Activated CD4-positive, alpha-beta memory T cell treated with anti-CD3 and anti-CD28 coated beads, Interleukin-2, amount 10 ng/mL, durations not matched to agents 7 days and 5 days (primary cell): ENCODE results near the gene CCND1. TPM values are rescaled to one million over a fixed set of nuclear protein-coding genes. Genes with fewer than 3 reads are reported as not detected.

Experiments used
- CTCF ChIA-PET: fragments of 350-600 bp; sonication (Branson Sonifier 250); formaldehyde crosslinking; loops from one replicate; lab custom pipeline; 2021; ENCODE audit warnings: antibody characterized with exemption, inconsistent platforms; lab: Charles Lee
- POLR2A ChIA-PET: fragments of 350-600 bp; sonication (Branson Sonifier 250); formaldehyde crosslinking; loops from one replicate; lab custom pipeline; 2021; ENCODE audit warnings: antibody characterized with exemption; lab: Charles Lee
- DNase-seq: peaks from one replicate; pipeline ENCODE4 v3.0.0-alpha.2; 2020
- H3K27ac Mint-ChIP-seq: one replicate; pipeline ENCODE4 v1.8.0; 2021; ENCODE audit warnings: mild to moderate bottlenecking, mixed read lengths
- H3K27me3 Mint-ChIP-seq: one replicate; pipeline ENCODE4 v1.8.0; 2021; ENCODE audit warnings: mixed read lengths
- H3K36me3 Mint-ChIP-seq: one replicate; pipeline ENCODE4 v1.8.0; 2021; ENCODE audit warnings: low read depth, mixed read lengths
- H3K4me1 Mint-ChIP-seq: one replicate; pipeline ENCODE4 v1.8.0; 2021; ENCODE audit warnings: mixed read lengths
- H3K4me3 Mint-ChIP-seq: one replicate; pipeline ENCODE4 v1.8.0; 2021; ENCODE audit warnings: mild to moderate bottlenecking, mixed read lengths
- H3K9me3 Mint-ChIP-seq: one replicate; pipeline ENCODE4 v1.8.0; 2021; ENCODE audit warnings: mixed read lengths
- total RNA-seq, 2 experiments: library from RNA; stranded (reverse); gene quantifications; one replicate each; pipeline ENCODE4 v1.2.3, GENCODE V29; 2021

The CCND1 gene
- under 1 TPM; 0.05 to 0.08 TPM for total RNA-seq

GRCh38 chr11:69640995-69641581, at the start of gene CCND1:
Gene CCND1, plus strand, starts transcription at chr11:69641156. Its CDS starts 158 bp downstream, at chr11:69641314.
- peak within 1 kb of the TSS; percentile 8 for H3K27ac Mint-ChIP-seq
- CTCF ChIA-PET = no interaction called here
- H3K27me3 Mint-ChIP-seq = peaks cover 44% of the 10 kb centered on the region
- no peaks in the 10 kb centered on the region for H3K9me3 Mint-ChIP-seq
- H3K4me3 Mint-ChIP-seq = peak within 1 kb of the TSS; percentile 53
- H3K4me1 Mint-ChIP-seq = peaks cover 23% of the 10 kb centered on the region
- no peaks in the 10 kb centered on the region for H3K36me3 Mint-ChIP-seq
- POLR2A ChIA-PET = no interaction called here
- no peak for DNase-seq

GRCh38 chr11:69592986-69593650, 47.8 kb upstream of the CCND1 start:
- no peak overlapping the region for H3K4me3 Mint-ChIP-seq
- CTCF ChIA-PET = no interaction called here
- no peaks in the 10 kb centered on the region for H3K4me1 Mint-ChIP-seq
- no peaks in the 10 kb centered on the region for H3K9me3 Mint-ChIP-seq
- H3K36me3 Mint-ChIP-seq = no peaks in the 10 kb centered on the region
- peaks cover 3% of the 10 kb centered on the region for H3K27me3 Mint-ChIP-seq
- H3K27ac Mint-ChIP-seq = no peak overlapping the region
- no peak for DNase-seq
- POLR2A ChIA-PET = no interaction called here

- ChIA-PET POLR2A (no interaction called here), CTCF (no interaction called here)
- Mint-ChIP-seq H3K9me3 (no peaks in the 10 kb centered on the region), H3K36me3 (no peaks in the 10 kb centered on the region), H3K27me3 (no peaks in the 10 kb centered on the region), H3K4me3 (no peak overlapping the region), H3K27ac (no peak overlapping the region), H3K4me1 (no peaks in the 10 kb centered on the region)
- DNase-seq = no peak
Measured at GRCh38 chr11:69593851-69594250, 47.1 kb upstream of the CCND1 start.

DNA sequence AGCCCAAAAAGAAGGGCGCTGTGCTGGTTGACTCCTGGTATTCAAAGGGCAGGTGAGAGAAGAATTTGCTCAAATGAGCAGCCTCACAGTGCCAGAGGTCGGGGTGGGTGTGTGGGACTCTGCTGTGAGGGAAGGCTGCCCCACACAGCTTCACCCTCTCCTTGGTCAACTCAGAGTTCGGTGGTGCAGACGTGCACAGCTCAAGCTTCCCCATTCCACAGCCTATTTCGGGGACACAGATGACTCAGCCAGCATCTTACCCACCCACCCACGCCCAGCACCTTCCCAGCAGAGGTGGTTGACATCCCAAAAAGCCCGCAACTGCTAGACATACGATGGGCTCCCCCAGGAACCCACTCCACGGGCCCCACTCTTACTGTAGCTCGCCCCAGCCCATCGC, 46.5 kb upstream of the CCND1 start:
- ChIA-PET POLR2A (no interaction called here), CTCF (no interaction called here)
- Mint-ChIP-seq H3K27ac (no peak overlapping the region), H3K4me3 (no peak overlapping the region), H3K27me3 (no peaks in the 10 kb centered on the region), H3K4me1 (no peaks in the 10 kb centered on the region), H3K36me3 (no peaks in the 10 kb centered on the region), H3K9me3 (no peaks in the 10 kb centered on the region)
- no peak for DNase-seq

GRCh38 chr11:69595805-69596665, 44.9 kb upstream of the CCND1 start:
- H3K27ac Mint-ChIP-seq = no peak overlapping the region
- H3K4me1 Mint-ChIP-seq = no peaks in the 10 kb centered on the region
- H3K27me3 Mint-ChIP-seq = no peaks in the 10 kb centered on the region
- H3K9me3 Mint-ChIP-seq = no peaks in the 10 kb centered on the region
- DNase-seq = no peak
- H3K4me3 Mint-ChIP-seq = no peak overlapping the region
- H3K36me3 Mint-ChIP-seq = no peaks in the 10 kb centered on the region
- CTCF ChIA-PET = no interaction called here
- POLR2A ChIA-PET = no interaction called here

GRCh38 chr11:69598147-69598546, 42.8 kb upstream of the CCND1 start:
- Mint-ChIP-seq H3K9me3 (no peaks in the 10 kb centered on the region), H3K27me3 (peaks cover 2% of the 10 kb centered on the region), H3K27ac (no peak overlapping the region), H3K4me3 (no peak overlapping the region), H3K36me3 (no peaks in the 10 kb centered on the region), H3K4me1 (no peaks in the 10 kb centered on the region)
- POLR2A ChIA-PET = no interaction called here
- CTCF ChIA-PET = no interaction called here
- DNase-seq = no peak

GRCh38 chr11:69599502-69599901, 41.5 kb upstream of the CCND1 start:
- no peaks in the 10 kb centered on the region for H3K36me3 Mint-ChIP-seq
- ChIA-PET POLR2A (no interaction called here), CTCF (no interaction called here)
- H3K27ac Mint-ChIP-seq = no peak overlapping the region
- H3K27me3 Mint-ChIP-seq = peaks cover 5% of the 10 kb centered on the region
- no peaks in the 10 kb centered on the region for H3K4me1 Mint-ChIP-seq
- H3K4me3 Mint-ChIP-seq = no peak overlapping the region
- H3K9me3 Mint-ChIP-seq = no peaks in the 10 kb centered on the region
- no peak for DNase-seq

DNA sequence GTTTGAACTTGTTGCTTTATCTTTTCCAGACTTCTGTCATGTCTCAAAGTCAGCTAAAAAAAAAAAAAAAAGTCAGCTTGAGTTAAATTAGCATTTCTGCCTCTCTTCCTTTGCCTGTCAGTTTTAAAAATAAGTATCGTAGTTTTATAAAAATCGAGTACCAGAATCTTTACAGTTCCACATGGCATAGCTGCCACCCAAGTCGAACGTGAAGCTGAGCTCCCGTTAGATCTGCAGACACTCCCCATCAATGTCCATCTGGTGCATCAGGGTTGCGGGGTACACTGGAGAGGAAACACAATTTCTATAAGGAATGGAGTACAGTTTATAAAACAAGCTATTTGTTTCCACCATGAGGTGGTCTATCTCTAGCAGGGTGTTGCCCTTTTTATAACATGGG, 41.0 kb upstream of the CCND1 start:
- ChIA-PET POLR2A (no interaction called here), CTCF (no interaction called here)
- no peaks in the 10 kb centered on the region for H3K36me3 Mint-ChIP-seq
- no peak overlapping the region for H3K27ac Mint-ChIP-seq
- no peaks in the 10 kb centered on the region for H3K9me3 Mint-ChIP-seq
- no peak overlapping the region for H3K4me3 Mint-ChIP-seq
- no peak for DNase-seq
- H3K4me1 Mint-ChIP-seq = no peaks in the 10 kb centered on the region
- H3K27me3 Mint-ChIP-seq = peaks cover 5% of the 10 kb centered on the region

GRCh38 chr11:69601011-69601975, 39.7 kb upstream of the CCND1 start:
- Mint-ChIP-seq H3K9me3 (no peaks in the 10 kb centered on the region), H3K27me3 (peaks cover 5% of the 10 kb centered on the region)
- CTCF ChIA-PET = no interaction called here

GRCh38 chr11:69603111-69603836, 37.7 kb upstream of the CCND1 start:
- POLR2A ChIA-PET = no interaction called here
- CTCF ChIA-PET = no interaction called here
- H3K27me3 Mint-ChIP-seq = peaks cover 8% of the 10 kb centered on the region
- DNase-seq = no peak
- H3K4me1 Mint-ChIP-seq = no peaks in the 10 kb centered on the region
- no peaks in the 10 kb centered on the region for H3K9me3 Mint-ChIP-seq
- no peak overlapping the region for H3K27ac Mint-ChIP-seq
- H3K36me3 Mint-ChIP-seq = no peaks in the 10 kb centered on the region
- no peak overlapping the region for H3K4me3 Mint-ChIP-seq

More at GRCh38 chr11:69601011-69601975, 39.7 kb upstream of the CCND1 start:
- POLR2A ChIA-PET = no interaction called here
- H3K4me1 Mint-ChIP-seq = no peaks in the 10 kb centered on the region
- no peak overlapping the region for H3K27ac Mint-ChIP-seq
- H3K36me3 Mint-ChIP-seq = no peaks in the 10 kb centered on the region
- H3K4me3 Mint-ChIP-seq = no peak overlapping the region
- DNase-seq = no peak

- no peak overlapping the region for H3K4me3 Mint-ChIP-seq
- ChIA-PET POLR2A (no interaction called here), CTCF (no interaction called here)
- no peaks in the 10 kb centered on the region for H3K36me3 Mint-ChIP-seq
- peaks cover 12% of the 10 kb centered on the region for H3K27me3 Mint-ChIP-seq
- no peaks in the 10 kb centered on the region for H3K4me1 Mint-ChIP-seq
- no peaks in the 10 kb centered on the region for H3K9me3 Mint-ChIP-seq
- DNase-seq = no peak
- H3K27ac Mint-ChIP-seq = no peak overlapping the region
Measured at GRCh38 chr11:69604055-69604454, 36.9 kb upstream of the CCND1 start.

DNA sequence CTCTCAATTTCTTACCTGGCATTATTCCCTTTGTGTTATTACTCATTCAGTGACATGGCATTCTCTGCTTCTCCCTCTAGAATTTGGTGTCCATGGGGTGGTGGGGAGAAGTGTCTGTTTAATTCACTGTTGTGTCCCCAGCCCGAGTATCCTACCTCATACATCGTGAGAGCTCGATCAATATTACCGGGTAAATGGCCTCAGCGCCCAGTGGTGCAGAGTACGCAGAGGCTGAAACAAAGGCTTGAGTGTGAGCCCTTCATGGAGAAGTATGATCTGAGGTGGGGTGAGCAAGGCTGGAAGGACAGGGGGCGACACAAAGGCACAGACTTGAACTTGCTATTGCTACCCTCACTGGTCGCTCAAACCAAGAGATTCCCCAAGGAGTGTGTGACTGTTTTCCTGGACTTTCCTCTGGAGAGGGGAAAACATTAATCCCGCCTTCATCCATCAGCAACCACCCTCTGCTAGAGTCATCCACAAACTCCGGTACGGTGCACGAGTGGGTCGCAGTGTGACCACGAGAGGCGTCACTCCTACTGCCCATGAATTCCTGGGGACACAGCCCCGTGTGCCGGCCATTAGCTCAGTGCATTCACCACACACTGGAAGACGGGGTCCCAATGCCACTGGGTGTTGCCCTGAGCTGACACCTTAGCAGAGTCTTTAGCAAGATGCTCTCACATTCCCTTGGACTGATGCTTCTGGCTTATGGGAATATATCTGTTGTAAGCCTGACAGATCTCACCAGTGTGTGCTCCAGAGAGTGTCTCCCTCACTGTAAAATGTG, 35.0 kb upstream of the CCND1 start:
- H3K4me1 Mint-ChIP-seq = no peaks in the 10 kb centered on the region
- no peaks in the 10 kb centered on the region for H3K9me3 Mint-ChIP-seq
- no peak for DNase-seq
- no peak overlapping the region for H3K27ac Mint-ChIP-seq
- no peak overlapping the region for H3K4me3 Mint-ChIP-seq
- H3K27me3 Mint-ChIP-seq = peaks cover 15% of the 10 kb centered on the region
- ChIA-PET CTCF (no interaction called here), POLR2A (no interaction called here)
- H3K36me3 Mint-ChIP-seq = no peaks in the 10 kb centered on the region
